Measurements from ENCODE around the gene ROR2. TPM values are rescaled to one million over a fixed set of nuclear protein-coding genes. Genes with fewer than 3 reads are reported as not detected.

ROR2 gene
- total and polyA plus RNA-seq, 2 of the 13 experiments (the other 11 are each of a cell fraction or from before 2014, with no cell fraction given) = not detected

GRCh38 chr9:91725651-91726050 lies 224.4 kb downstream of the ROR2 start:
- in situ Hi-C loops (cut with HindIII; ENCODE audit: extremely low pct_ligation_motif_present, low pct_unique_long_range_greater_than_20kb) (no loop called here), intact Hi-C loops (cut with micrococcal nuclease; ENCODE audit: unreplicated experiment) (no loop called here)
- Histone ChIP-seq H2AFZ (ENCODE audit: low read length) (no peak overlapping the region), H3K36me3 (replicated peaks in 1 of 2; ENCODE audit: control insufficient read depth in 1 of 2, insufficient read depth in 2 of 2, low read length in 2 of 2) (no peaks in the 10 kb centered on the region), H4K20me1 (ENCODE audit: insufficient read depth, low read length) (no peaks in the 10 kb centered on the region), H3K4me3 (replicated peaks in 1 of 3; ENCODE audit: insufficient read depth in 1 of 3, low read depth in 2 of 3, low read length in 3 of 3) (no peak overlapping the region), H3K9ac (ENCODE audit: insufficient read depth, low read depth, low read length) (no peak overlapping the region), H3K4me2 (ENCODE audit: low read depth, low read length) (no peak overlapping the region), H3K9me3 (ENCODE audit: low read length) (no peaks in the 10 kb centered on the region), H3K27me3 (ENCODE audit: control insufficient read depth in 1 of 2, insufficient read depth in 2 of 2, low read length in 2 of 2) (peaks cover 4 to 36% of the 10 kb centered on the region in 2 experiments; a peak in 4 of 5 replicates), H3K27ac (ENCODE audit: extremely low read length, insufficient read depth, low read length) (no peak overlapping the region), H3K79me2 (ENCODE audit: insufficient read depth, low read length) (no peaks in the 10 kb centered on the region), H3K4me1 (ENCODE audit: insufficient read depth, low read length) (0 out of 2 replicates have a peak, but pooled peaks cover 8% of the 10 kb centered on the region)
- CTCF ChIA-PET (ENCODE audit: low intra/inter-chr PET ratio, low total read pairs) = interaction anchor here (1.3 kb wide), 1 partner anchor 811 kb away, joined by 6 read pairs; no protein-coding TSS in a partner anchor
- WGBS (ENCODE audit: low lambda C conversion rate) = 0% methylated on average over 2 of the region's 7 CpGs
- FAIRE-seq (no peak), ATAC-seq (no peak), DNase-seq (ENCODE audit: low spot score) (no peak)
- no peak for TF ChIP-seq ZNF282 (IDR thresholded peaks at IDR 0.05; ENCODE audit: partially characterized antibody)
- TF ChIP-seq TAF1 (CRISPR knock-in tag; IDR thresholded peaks at IDR 0.05) = no peak
- BruUV-seq (replicated peaks) = no TSS peak
- POLR2A ChIA-PET = no interaction called here

- Histone ChIP-seq H3K27ac (ENCODE audit: extremely low read length, insufficient read depth, low read length) (no peak overlapping the region), H3K79me2 (ENCODE audit: insufficient read depth, low read length) (no peaks in the 10 kb centered on the region), H2AFZ (ENCODE audit: low read length) (no peak overlapping the region), H3K9ac (ENCODE audit: insufficient read depth, low read depth, low read length) (no peak overlapping the region), H3K4me2 (ENCODE audit: low read depth, low read length) (no peak overlapping the region), H3K4me3 (replicated peaks in 1 of 3; ENCODE audit: insufficient read depth in 1 of 3, low read depth in 2 of 3, low read length in 3 of 3) (no peak overlapping the region), H3K9me3 (ENCODE audit: low read length) (no peaks in the 10 kb centered on the region), H4K20me1 (ENCODE audit: insufficient read depth, low read length) (no peaks in the 10 kb centered on the region), H3K4me1 (ENCODE audit: insufficient read depth, low read length) (0 out of 2 replicates have a peak, but pooled peaks cover 8% of the 10 kb centered on the region), H3K36me3 (replicated peaks in 1 of 2; ENCODE audit: control insufficient read depth in 1 of 2, insufficient read depth in 2 of 2, low read length in 2 of 2) (no peaks in the 10 kb centered on the region), H3K27me3 (ENCODE audit: control insufficient read depth in 1 of 2, insufficient read depth in 2 of 2, low read length in 2 of 2) (peaks cover 4 to 32% of the 10 kb centered on the region in 2 experiments; a peak in 4 of 5 replicates)
- intact Hi-C loops (cut with micrococcal nuclease; ENCODE audit: unreplicated experiment) = no loop called here
- CTCF ChIA-PET (ENCODE audit: low intra/inter-chr PET ratio, low total read pairs) = no interaction called here
- no peak for DNase-seq (ENCODE audit: low spot score)
- POLR2A ChIA-PET = no interaction called here
- no peak for ATAC-seq
- BruUV-seq (replicated peaks) = no TSS peak
- in situ Hi-C loops (cut with HindIII; ENCODE audit: extremely low pct_ligation_motif_present, low pct_unique_long_range_greater_than_20kb) = no loop called here
- TF ChIP-seq ZBTB21 (CRISPR knock-in tag; IDR thresholded peaks at IDR 0.05) (no peak), HMGA1 (CRISPR knock-in tag; conservative IDR thresholded peaks at IDR 0.05) (no peak), MNT (IDR thresholded peaks at IDR 0.05) (peak; percentile 32; the same call in 1 of the 2 replicates), EED (CRISPR knock-in tag; IDR thresholded peaks at IDR 0.05) (no peak)
- FAIRE-seq = no peak
- WGBS (ENCODE audit: low lambda C conversion rate) = 53% methylated on average over 28 of the region's 43 CpGs
Measured at GRCh38 chr9:91724609-91725505, 225.2 kb downstream of the ROR2 start.
